GM10266 (cell line): ENCODE results near the gene CAMK2N2.

Experiments used
- DNase-seq: peaks from one replicate; pipeline ENCODE4 v3.0.0; 2012; ENCODE audit errors: extremely low spot score
- TF ChIP-seq, protein P1 (sequence below): IDR thresholded peaks from 2 replicates; pipeline ENCODE4 v1.5.1; 2012; ENCODE audit warnings: mild to moderate bottlenecking, low read depth; ENCODE audit not compliant: control insufficient read depth, insufficient read depth; ENCODE audit errors: missing control alignments

The CAMK2N2 gene

DNA sequence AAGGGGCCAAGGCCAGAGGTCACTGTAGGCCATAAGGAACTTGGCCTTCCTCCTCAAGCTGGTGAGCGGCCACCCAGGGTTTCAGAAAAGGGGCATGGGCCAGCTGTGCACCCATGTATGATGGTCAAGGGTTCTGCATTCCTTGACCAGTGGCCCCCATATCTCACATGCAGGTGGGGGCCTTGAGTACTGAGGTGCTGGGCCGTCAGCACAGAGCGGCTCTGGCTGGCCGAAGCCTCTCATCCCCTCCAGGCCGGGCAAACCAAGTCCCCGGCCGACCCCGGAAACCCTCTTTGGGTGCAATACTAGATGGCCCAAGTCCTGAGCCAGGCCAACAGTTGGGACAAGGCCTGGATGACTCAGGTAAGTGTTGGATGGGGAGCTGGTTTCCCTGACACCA lies 22.1 kb downstream of the CAMK2N2 start:
- DNase-seq = no peak

DNA sequence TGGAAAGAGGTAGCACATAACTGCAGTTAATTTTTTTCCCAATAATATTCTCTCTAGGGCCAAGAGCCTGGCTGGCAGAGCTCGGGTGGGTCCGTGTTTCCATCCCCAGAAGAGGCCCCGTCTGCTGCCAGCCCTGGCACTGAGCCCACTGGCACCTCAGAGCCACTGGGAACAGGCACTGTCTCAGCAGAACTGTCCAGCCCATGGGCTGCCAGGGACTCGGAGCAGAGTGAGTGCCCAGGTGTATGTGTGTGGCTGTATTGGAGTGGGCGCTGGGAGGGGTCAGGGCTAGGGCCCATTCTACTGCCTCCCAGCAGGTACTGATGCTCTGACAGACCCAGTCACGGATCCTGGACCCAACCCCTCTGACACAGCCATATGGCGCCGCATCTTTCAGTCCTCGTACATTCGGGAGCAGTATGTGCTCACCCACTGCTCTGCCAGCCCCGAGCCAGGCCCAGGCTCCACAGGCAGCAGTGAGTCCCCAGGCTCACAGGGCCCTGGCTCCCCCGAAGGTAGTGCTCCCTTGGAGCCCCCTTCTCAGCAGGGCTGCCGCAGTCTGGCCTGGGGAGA lies 23.0 kb downstream of the CAMK2N2 start:
- TF ChIP-seq, protein P1, sequence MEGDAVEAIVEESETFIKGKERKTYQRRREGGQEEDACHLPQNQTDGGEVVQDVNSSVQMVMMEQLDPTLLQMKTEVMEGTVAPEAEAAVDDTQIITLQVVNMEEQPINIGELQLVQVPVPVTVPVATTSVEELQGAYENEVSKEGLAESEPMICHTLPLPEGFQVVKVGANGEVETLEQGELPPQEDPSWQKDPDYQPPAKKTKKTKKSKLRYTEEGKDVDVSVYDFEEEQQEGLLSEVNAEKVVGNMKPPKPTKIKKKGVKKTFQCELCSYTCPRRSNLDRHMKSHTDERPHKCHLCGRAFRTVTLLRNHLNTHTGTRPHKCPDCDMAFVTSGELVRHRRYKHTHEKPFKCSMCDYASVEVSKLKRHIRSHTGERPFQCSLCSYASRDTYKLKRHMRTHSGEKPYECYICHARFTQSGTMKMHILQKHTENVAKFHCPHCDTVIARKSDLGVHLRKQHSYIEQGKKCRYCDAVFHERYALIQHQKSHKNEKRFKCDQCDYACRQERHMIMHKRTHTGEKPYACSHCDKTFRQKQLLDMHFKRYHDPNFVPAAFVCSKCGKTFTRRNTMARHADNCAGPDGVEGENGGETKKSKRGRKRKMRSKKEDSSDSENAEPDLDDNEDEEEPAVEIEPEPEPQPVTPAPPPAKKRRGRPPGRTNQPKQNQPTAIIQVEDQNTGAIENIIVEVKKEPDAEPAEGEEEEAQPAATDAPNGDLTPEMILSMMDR = no peak
- DNase-seq = no peak

More for the DNA sequence above, 22.1 kb downstream of the CAMK2N2 start:
- TF ChIP-seq, protein P1 = no peak

DNA sequence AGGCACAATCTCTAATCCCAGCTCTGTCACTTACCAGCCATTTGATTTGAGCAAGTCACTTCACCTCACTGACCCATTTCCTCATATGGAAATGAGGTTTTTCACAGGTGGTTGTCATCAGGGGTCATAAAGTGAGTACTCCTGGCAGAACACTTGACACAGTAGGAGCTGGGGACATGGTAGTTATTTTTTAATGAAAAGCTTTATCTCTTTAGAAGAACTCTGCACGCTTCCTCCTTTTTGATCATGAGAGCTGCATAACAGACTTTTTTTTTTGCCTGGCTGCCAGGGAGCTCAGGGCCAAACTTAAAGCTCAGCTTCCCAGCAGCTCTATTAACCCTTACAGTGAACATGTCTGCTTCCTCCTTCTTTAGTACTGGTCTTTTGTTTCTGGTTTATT lies 23.5 kb downstream of the CAMK2N2 start:
- DNase-seq = no peak

GRCh38 chr3:184237211-184237610 lies 24.1 kb downstream of the CAMK2N2 start:
- TF ChIP-seq, protein P1 = no peak

More for the DNA sequence above, 23.5 kb downstream of the CAMK2N2 start:
- TF ChIP-seq, protein P1 = no peak

DNA sequence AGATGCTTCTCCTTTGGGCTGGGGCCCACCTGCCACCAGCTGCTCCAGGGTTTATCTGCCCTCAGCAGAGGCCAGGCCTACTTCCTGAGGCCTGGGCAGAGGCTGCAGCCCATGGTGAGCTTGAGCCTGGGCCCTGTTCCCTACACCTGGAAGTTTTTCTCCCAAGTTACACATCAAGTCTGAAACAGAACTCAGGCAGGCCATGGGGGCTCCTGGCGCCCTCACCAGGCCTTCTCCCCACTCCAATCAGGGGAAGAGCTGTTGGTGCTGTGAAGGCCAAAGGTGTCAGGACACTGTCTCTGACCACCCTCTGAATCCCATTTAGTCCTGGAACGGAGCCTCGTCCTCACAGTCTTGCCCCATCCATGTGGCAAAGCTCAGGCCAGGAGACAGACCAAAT lies 24.7 kb downstream of the CAMK2N2 start:
- TF ChIP-seq, protein P1 = no peak
- DNase-seq = no peak

More at GRCh38 chr3:184237211-184237610, 24.1 kb downstream of the CAMK2N2 start:
- DNase-seq = no peak

DNA sequence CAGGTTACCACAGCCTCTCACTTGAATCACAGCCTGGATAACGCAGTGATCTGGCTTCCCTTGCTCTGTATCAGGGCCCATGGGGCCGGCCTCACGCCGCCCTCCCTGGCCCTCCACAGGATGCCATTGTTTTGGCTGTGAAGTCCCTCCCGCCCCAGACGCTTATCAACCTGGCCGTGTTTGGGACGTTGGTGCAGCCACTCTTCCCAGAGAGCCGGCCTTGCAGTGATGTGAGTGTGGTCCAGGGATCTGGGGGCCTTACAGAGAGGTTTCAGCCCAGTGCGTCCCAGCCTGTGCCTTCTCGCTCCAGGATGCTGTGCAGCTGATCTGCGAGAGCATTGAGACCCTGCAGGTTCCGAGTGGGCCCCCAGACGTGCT lies 25.3 kb downstream of the CAMK2N2 start:
- no peak for DNase-seq
- TF ChIP-seq, protein P1 = no peak

DNA sequence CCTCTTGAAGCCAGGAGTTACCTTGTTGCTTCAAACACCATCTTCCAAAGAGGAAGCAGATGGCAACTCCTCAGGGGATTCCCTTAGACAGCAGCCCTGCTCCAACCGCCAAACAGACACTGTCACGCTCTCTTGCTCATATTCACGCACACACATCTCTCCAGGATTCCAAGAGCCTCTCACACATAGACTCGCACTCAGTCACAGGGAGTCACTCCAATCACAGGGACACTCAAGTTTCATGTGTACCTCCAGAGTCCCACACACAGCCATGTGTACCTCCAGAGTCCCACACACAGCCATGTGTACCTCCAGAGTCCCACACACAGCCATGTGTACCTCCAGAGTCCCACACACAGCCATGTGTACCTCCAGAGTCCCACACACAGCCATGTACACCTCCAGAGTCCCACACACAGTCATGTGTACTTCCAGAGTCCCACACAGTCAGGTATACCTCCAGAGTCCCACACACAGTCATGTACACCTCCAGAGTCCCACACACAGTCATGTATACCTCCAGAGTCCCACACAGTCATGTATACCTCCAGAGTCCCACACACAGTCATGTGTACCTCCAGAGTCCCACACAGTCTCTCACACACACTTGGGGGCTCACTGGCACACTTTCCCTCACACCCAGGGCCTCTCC lies 25.8 kb downstream of the CAMK2N2 start:
- no peak for DNase-seq
- TF ChIP-seq, protein P1 = no peak
